Activated naive CD4-positive, alpha-beta T cell treated with Interleukin-2 at 50 U/mL for 16 hours (primary cell): ENCODE measurements around the gene ASGR2.
"Not testable (repeated sequence)": the region's sequence is repeated elsewhere in the genome, so short reads cannot be mapped to it uniquely, and the experiment has no call there.

Experiments used
- DNase-seq: peaks from one replicate; pipeline ENCODE4 v3.0.0-alpha.2; 2020

The ASGR2 gene

DNA sequence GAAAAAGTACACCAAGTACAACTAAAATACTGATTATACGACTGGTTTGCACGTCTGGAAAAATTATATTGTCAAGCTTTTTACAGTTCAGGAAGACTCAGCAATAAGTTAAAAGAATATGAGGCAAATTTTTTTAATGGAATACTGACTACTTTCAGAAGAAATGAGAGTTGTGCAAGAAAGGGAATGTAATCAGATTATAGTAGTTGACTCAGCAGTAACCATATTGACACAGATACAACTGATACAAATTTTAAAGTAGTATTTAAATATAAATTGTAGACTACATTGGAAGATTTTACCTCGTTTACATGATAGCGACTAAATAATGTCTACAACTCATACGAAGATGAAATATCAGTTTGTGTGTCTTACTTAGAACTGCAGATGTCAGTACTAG, 16.7 kb downstream of the ASGR2 start:
- no peak for DNase-seq

DNA sequence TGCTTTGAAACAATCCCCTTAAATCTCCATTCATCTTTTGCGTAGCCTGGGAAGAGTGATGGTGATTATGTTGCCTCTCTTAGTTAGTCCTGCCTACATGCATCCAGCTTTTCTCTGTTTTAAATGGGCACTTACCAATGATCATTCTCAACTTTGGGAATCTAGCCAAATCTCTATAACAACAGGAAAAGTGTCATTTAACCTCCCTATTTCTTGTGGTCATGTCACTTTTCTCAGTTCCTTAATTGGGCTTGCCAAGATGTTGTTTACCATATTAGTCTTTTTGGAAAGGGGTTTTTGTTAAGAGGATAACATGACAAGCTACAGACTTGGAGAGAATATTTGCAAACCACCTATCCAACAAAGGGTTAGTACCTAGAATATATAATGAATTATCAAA, 19.0 kb downstream of the ASGR2 start:
- no peak for DNase-seq

DNA sequence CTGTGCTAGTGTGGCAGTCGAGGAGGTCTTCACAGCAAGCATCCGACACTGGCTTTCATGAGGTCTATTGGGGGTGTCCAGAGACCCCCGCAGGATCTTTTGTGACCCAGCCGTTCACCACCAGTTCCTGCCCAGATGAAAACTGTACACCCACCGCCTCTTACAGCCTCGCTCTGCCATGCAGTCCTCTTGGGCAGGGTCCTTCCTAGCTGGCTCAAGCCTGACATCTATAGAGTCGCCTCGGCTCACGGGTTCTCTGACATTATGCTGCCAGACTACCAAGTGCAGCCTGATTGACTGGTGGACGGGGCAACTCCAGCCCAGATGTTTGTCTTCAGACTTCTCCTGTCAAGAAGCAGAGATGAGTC, 20.0 kb downstream of the ASGR2 start:
- no peak for DNase-seq

DNA sequence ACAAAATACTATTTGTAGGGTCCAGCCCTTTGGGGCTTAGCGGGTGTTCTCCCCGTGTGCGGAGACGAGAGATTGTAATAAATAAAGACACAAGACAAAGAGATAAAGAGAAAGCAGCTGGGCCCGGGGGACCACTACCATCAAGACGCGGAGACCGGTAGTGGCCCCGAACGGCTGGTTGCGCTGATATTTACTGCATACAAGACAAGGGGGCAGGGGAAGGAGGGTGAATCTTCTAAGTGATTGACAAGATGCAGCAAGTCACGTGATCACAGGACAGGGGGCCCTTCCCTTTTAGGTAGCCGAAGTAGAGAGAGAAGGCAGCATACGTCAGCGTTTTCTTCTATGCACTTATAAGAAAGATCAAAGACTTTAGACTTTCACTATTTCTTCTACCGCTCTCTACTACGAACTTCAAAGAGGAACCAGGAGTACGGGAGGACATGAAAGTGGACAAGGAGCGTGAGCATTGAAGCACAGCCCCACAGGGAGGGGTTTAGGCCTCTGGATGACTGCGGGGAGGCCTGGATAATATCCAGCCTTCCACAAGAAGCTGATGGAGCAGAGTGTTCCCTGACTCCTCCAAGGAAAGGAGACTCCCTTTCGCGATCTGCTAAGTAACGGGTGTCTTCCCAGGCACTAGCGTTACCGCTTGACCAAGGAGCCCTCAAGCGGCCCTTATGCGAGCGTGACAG, 23.2 kb downstream of the ASGR2 start:
- DNase-seq = peak; percentile 25

DNA sequence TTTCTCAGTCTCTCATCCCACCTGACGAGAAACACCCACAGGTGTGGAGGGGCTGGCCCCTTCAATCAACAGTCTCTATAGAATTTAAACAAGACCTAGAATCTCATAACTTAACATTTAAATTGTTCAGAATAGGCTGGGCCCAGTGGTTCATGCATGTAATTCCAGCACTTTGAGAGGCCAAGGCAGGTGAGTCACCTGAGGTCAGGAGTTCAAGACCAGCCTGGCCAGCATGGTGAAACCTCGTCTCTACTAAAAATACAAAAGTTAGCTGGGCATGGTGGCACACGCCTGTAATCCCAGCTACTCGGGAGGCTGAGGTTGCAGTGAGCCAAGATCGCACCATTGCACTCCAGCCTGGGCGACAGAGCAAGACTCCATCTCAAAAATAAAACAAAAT, 25.1 kb downstream of the ASGR2 start:
- not testable (repeated sequence) for DNase-seq

DNA sequence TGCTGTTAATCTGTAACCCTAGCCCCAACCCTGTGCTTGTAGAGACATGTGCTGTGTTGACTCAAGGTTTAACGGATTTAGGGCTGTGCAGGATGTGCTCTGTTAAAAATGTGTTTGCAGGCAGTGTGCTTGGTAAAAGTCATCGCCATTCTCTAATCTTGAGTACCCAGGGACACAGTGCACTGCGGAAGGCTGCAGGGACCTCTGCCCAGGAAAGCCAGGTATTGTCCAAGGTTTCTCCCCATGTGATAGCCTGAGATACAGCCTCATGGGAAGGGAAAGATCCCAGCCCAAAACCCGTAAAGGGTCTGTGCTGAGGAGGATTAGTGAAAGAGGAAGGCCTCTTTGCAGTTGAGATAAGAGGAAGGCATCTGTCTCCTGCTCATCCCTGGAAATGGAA, 26.2 kb downstream of the ASGR2 start:
- not testable (repeated sequence) for DNase-seq

DNA sequence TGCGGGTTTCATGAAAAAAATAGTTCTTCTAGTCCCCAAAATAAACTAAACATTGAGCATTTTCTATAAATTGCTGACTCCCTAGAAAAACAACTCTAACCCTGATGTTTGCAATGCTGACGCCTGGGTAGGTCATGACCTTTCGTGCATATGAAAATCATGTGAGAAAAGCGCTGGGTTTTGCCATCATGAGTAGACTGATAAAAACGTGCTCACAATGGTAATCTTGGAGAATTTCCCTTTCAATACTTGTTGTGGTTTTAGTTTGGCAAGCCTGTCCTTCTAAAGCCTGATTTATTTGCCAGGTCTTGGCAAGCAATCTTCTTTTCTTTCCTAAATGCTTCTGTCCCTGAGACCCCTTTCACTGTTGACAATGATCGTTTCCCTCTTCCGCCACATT, 30.5 kb downstream of the ASGR2 start:
- no peak for DNase-seq

DNA sequence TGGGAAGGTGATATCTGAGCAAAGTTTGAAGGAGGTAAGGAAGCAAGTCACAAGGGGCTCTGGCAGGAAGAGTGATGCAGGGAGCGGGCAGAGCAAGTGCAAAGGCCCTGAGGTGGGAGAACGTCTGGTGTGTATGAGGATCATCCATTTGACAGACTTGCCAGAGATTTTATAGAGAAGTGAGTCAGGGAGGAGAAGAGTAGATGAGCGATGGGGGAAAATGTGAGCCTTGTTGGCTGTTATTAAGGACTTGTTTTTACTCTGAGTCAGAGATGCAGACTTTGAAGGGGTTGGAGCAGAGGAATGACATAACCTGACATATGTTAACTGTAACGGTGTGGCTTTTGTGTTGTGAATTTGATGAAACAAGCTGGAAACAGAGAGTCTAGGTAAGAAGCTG, 31.0 kb downstream of the ASGR2 start:
- DNase-seq = no peak

DNA sequence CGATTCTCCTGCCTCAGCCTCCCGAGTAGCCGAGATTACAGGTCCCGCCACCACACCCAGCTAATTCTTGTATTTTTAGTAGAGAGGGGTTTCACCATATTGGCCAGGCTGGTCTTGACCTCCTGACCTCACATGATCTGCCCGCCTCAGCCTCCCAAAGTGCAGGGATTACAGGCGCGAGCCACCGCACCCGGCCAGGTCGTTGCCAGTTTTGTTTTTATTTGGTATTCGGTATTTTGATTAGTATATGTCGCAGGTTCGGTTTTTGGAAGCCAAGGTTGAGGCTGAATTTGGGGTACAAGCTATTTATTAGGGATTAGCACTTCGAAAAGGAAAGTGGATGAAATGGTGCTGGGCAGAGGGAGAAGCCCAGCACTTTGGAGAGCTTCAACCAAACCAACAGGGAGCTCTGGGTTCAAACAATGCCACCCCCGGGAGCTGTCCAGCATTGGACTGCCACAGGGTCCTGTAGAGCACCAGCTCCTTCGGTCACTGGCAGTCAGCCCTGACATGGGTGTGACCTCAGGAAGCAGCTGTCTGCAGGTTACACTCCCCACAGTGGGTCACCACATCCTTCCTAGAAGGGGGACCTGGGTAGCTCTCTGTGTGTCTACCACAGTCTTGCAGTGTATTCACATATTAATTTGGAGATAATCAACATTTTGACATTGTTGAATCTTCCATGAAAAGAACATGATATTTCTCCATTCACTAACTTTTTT, 33.1 kb downstream of the ASGR2 start:
- DNase-seq = peak; percentile 9

DNA sequence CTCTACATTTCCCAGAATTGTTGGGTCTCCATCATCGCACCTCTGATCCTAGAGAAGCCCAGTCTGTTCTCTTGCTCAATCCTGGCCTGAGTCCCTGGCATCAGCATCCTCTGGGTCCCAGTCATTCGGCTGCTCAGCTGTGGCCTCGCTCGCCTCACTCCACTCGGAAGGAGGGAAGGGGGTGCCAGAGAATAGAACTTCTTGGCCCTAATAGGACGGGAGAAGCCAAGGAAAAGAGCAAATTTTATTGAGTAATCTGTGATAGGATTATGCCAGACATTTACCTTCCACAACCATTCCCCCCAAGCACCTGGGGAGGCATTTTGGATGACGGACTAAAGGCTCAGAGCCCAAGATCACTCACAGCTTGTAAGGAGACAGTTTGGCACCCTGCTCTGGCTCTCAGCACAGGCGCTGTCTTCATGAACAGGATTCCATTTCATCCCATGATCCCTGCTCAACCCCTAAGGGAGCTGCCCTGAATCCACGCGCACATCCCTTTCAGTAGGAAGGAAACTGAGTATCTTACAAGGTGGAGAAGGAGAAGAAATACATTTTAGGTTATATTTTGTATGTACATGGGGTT, 34.1 kb downstream of the ASGR2 start:
- DNase-seq = no peak

DNA sequence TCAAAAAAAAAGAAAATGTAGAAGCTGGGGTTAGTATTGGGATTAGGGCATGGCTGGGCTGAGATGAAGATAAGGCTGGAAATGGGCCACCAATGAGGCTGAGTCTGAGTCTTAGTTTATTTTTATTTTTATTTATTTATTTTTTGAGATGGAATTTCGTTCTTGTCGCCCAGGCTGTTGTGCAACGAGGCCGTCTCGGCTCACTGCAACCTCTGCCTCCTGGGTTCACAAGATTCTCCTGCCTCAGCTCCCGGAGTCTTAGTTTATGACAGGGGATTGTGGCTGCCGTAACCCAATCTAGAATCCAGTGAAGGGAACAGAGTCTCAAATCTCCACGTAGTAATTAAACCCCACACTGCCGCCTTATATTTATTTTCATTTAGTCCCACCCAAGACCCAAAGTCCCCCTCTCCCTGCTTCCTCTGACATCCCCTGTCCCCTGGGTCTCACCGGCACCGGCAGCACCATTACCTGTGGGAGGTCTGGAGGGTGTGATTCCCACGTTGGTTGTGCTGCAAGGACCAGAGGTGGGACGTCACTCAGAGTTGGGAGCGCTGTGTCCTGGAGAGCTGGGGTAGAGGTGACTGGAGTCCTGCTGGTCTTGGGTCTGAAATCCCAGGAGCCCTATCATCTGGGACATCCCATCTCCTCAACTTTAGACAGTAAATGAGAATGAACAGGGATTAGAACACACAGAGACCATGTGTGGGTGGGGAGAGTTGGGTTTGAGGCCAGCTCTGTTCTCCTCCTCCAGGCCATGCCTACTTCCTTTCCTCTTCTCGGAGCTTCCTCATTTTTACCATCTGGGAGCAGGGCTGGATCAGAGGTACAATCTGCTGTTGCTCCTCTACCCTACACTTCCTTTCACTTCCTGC, 34.8 kb downstream of the ASGR2 start, which contains the start of gene CLEC10A:
CLEC10A (minus strand) TSS at position 671 of the 875 bp plus-strand sequence. CDS start 1,439 bp downstream, outside the sequence.
- DNase-seq = no peak

DNA sequence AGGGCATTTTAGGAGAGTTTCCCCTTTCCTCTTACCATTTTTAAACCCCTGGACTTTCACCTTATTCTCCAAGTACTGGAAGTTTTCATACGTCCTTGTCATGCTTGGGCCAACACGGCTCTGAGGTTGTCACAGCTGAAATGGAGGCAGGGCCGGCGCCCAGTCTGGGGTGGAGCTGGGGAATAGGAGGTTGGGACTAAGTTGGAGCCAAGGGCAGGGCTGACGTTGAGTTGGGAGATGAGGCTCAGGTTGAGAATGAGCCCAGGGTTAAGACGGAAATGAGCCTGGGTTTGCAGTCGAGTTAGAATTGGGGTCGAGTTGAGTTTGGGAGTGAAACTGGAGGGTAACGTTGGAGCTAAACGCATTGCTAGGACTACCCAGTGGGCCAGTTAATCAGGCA, 35.9 kb downstream of the ASGR2 start:
- DNase-seq = no peak

DNA sequence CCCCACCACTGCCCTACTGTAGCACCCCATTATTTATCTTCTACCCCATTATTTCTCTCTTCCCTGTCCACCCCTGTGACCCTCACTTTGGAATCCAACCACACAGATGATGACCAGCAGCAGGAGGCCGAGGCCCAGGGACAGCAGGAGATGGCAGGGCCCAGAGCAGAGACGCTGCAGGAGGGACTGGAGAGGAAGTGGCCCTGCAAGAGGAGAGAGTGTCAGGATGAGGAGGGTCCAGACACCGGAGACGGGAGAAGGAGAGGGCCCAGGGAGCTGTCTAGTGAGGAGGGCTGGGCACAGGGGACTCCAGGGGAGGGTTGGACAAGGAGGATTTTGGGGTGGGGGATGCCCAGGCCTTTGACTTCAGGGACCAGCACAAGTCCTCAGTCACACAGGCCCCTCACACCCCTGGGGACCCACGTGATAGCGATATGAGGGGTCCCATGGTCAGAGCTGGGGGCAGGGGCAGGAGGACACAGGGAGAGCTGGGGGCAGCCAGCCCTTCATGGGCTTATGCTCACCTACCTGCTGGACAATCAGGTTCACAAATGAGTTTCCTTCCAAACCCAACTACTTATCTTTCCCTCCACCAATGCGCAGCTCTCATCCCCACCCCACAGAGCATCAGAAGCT, 36.6 kb downstream of the ASGR2 start:
- no peak for DNase-seq

DNA sequence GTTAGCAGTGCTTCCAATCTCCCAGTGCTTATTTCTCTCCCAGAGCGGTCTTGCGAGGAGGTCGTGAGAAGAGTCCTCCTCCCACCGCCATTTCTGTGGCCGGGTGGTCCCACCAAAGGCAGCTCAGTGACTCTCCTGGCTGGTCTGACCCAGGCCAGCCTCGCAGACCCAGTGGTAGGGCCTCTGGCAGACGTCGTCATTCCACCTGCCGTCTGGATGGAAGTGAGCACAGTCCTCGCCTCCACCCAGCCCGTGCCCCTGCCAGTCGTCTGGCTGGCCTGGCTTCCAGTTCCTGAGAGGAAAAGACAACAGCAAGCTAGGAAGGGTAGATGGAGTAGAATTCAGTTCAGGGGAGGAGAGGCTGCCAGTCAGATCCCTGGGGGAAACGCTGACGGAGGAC, 39.7 kb downstream of the ASGR2 start:
- DNase-seq = no peak

DNA sequence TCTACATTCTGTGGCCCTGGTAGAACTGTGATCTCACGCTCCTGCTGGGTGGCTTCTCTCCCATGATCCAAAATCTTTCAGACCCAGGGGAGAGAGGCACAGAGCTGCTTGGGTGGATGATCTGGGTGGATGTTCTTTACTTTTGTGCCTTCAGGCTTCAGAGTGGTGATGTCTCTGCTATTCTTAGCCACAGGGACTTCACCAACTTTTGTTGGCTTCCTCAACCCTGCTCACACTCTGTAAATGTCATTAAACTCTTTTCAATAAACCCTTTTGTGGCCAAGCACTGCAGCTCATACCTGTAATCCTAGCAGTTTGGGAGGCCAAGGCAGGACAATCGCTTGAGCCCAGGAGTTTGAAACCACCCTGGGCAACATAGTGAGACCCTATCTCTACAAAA, 42.2 kb downstream of the ASGR2 start:
- DNase-seq = no peak

DNA sequence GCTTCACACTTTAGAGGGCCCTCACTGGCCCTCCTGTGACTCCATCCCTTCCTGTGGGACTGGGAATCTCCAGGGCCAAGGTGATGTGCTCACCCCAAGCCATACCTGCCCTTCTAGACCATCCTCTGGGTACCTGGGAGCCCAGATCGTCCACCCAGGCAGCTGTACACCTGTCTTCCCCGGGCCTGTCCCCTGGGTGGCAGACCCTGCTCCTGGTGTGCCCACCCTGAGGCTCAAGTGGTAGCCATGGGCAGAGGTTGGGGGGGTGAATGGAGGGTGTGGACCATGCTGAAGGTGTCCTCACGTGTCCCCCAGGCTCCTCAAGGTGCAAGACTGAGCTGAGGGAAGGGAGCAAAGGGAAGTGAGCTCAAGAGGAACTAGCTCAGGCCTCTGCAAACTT, 43.9 kb downstream of the ASGR2 start:
- DNase-seq = no peak

DNA sequence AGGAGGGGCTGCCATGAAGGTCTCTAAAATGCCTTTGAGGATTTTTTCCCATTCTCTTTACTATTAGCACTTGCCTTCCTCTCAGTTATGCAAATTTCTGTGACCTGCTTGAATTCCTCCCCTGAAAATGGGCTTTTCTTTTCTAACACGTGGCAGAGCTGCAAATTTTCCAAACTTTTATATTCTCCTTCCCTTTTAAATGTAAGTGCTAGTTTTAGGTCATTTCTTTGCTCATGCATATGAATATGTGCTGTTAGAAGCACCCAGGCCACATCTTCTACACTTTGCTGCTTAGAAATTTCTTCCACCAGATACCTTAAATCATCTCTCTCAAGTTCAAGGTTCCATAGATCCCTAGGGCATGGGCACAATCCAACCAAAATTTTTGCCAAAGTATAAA, 46.4 kb downstream of the ASGR2 start:
- no peak for DNase-seq

DNA sequence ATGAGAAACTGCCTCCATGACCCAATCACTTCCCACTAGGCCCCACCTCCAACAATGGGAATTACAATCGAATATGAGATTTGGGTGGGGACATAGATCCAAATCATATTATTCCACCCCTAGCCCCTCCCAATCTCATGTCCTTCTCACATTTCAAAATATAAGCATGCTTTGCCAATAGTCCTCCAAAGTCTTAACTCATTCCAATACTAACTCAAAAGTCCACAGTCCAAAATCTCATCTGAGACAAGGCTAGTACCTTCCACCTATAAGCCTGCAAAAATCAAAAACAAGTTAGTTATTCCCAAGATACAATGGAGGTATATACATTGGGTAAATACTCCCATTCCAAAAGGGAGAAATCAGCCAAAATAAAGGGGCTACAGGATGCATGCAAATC, 47.4 kb downstream of the ASGR2 start:
- DNase-seq = no peak

DNA sequence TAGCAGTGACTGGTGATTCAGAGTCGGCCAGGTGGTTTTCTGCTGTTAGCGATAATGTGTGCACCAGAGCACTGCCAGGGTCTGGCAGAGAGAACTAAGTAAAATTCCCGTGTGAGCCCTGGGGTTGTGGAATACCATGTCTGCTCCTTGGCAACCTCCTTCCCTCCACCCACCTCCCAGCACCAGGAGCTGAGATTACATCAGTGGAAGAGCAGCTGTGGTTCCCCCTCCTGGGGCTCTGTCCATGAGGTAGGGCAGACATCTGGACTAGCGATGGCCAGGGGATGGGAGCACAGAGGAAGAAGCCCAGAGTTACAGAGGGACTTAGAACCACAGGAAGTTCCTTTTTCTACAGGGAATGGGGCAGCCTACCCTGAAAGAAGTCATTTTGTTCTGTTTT, 50.4 kb downstream of the ASGR2 start:
- no peak for DNase-seq

DNA sequence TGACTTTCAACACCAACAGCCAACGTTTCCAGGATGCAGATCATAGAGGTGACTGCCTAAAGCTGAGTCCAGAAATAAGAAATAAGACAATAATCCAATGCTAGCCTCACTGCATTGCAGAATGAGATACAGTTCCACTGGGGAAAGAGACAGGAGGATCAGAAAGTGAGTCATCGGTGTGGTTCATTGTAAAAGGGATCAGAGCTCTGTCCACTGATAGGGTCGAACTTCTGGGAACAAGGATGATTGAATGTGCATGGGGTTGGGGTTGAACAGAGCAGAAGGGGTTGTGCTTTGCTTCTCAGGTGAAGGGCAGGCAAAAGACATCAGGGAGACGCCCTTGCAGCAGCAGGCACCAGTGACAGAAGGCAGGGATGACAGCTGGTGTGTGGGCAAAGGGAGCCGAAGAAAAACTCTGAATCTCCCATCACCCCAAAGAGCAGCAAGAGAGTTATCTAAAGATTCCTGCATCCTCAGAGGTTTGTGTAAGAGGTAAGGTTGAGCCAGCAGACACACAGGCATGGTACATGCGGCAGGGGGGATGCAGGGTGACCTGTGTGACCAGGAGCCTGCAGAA, 51.0 kb downstream of the ASGR2 start:
- no peak for DNase-seq

DNA sequence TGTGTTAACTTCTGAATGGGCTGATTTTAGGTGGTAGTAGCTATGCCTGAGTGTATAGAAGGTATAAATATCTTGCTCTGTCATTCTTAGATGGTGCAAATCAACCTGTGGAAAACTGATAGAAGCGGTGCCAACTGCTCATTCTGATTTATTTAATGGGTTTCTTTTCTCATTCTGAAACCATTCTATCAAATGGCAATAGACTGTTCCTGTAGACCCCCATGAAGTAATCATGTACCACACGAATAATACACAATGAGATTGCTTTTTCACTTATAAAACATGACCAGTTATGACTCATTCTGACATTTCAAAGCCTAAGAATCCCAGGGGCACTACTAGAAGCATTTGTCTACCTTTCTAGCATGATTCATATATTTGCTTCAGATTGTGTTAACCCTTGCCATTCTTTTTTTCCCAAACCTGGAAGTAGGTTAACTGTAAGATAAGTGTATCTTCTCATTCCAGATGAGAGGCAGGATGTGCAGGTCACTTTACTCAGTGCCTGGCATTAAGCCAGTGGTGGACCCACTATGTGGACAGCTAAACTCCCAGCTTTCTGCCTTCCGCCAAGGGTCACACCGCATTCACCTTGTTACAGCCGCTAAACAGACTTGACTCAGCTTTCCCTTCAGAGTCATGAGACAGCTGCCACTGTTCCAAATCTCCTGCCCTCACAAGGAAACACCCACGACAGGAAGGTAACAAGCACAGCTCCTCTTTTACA, 54.3 kb downstream of the ASGR2 start:
- peak; percentile 49 for DNase-seq
